ENCODE results near the gene ATOSA. TPM values are rescaled to one million over a fixed set of nuclear protein-coding genes. Genes with fewer than 3 reads are reported as not detected.
A peak's percentile ranks its signal among the peaks of the same experiment; 100 is the strongest.

ATOSA gene
- total RNA-seq, 1 donor = 30.7 TPM

DNA sequence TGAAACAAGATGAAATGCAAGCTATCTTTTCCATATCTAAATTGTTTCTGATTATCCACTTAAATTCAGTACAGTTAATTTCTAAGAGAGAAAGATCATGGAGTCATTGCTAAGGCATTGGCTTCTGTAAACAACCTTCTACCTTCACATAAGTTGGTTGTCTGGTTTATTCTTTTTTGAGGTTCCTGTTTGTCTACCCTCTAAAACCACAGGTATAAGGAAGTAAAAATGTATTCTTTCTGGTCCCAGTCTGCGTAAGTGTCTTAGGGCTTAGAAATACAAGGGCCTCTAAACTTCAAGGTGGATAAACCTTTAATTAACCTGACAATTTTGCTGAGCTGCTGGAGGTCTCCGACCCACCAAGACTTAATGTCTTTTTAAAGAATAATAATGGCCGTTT, 3.6 kb upstream of the ATOSA start:
- peak in 2 of 3 donors; percentile 34 to 63 for DNase-seq (ENCODE audit: low read depth in 2 of 3, low spot score in 2 of 3)

DNA sequence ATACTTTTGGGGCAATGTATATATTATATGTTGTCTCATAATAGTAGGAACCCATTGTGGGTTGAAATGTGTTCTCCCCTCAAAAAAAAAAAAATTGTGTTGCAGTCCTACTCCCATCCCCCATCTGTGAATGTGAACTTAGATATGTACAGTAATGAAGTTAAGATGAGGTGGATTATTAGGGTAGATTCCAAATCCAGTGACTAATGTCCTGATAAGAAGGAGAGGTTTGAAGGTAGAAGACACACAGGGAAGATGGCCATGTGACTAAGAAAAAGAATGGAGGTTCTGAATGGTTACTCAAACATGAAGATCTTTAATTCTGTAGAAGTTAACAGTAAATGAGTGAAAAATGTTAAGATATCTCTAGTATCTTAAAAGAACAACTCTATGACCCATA, 3.0 kb upstream of the ATOSA start:
- no peak for DNase-seq (ENCODE audit: low read depth in 2 of 3, low spot score in 2 of 3)

DNA sequence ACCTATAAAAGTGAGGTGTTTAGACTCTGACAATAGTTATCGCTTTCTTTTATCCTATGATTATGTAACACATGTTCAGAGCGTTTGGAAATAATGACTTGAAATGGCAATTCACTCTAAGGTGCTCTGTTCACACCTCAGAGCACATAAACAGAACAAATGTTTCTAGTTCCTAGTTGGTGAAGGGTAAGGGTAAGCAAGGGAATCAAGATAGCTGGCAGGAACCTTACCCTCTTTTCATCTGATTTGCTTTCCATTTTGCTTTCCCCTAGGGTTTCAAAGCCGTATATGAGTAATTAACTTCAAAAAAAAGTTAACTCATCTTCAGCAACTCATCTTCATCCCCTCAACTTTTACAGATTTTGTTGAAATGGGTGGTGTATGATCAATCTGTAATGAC, 2.3 kb upstream of the ATOSA start:
- DNase-seq (ENCODE audit: low read depth in 2 of 3, low spot score in 2 of 3) = no peak

DNA sequence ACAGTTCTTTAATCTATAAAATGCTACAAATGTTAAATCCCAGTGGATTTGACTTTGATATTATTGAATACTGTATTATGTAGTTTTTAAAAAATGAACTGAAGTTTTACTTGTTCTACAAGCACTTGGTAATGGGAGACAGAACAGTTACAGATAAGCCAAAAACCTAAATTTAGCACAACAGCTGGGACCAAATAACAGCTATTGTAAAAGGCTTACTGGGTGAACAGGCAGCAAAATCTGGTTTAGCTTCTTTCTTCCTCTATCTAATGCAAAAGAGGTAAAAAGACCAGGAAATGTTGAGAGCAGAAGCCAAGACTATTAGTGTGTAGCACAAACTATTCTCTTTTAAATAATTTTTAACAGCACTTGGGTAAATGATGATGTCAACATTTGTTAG, 1.6 kb upstream of the ATOSA start:
- no peak for DNase-seq (ENCODE audit: low read depth in 2 of 3, low spot score in 2 of 3)

DNA sequence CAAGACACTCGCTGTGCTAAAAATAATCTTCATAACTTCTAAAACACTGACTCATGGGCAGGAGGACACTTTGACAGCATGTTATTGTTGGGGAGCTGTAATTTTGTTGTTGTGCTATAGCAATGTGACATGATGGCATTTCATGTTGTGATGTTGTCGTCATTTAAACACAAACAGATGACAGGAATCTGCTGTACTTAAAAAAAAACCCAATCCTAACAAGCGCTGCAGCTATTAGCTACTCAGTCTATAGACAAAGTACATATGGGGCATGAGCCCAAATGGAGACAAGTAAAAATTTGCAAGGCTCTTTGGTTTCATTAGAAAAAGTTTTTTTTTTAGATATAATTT, 828 bp upstream of the ATOSA start:
- DNase-seq (ENCODE audit: low read depth in 2 of 3, low spot score in 2 of 3) = no peak

DNA sequence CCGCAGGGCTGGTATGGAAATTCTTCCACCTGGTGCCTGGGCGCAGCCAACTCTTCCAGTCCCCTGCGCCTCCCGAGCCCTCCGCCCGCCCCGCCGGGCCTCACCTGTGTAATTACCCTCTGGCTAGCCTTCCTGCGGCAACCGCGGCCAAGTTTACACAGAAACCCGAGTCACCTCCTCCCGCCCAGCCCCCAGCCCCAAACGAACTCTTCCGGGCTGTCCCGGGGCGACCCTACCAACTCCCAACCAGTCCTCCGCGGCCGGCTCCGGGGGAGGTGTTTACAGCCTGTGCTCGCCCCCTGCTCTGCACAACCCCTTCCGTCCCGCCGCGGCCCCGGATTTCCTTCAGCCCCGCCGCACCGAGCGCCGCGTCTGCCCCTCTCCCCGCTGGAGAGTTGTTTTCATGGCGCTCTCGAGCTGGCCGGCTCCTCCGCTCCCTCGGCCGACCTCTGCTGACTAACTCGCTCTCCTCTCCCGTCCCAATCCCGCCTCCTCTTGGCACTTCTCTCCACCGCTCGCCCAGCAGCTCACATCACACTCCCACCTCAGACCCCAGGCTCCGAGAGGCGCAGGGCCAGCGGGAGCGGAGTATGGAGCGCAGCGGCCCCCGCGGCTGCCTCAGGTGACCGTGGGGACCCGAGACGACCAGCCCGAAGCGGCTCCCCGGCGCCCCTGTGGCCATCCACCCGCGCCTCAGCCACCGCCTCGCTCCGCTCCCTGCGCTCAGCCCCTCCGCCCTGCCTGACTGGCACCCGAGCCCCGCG, 538 bp downstream of the ATOSA start:
- DNase-seq (ENCODE audit: low read depth in 2 of 3, low spot score in 2 of 3) = peak; percentile 31 to 76 (median 67)

DNA sequence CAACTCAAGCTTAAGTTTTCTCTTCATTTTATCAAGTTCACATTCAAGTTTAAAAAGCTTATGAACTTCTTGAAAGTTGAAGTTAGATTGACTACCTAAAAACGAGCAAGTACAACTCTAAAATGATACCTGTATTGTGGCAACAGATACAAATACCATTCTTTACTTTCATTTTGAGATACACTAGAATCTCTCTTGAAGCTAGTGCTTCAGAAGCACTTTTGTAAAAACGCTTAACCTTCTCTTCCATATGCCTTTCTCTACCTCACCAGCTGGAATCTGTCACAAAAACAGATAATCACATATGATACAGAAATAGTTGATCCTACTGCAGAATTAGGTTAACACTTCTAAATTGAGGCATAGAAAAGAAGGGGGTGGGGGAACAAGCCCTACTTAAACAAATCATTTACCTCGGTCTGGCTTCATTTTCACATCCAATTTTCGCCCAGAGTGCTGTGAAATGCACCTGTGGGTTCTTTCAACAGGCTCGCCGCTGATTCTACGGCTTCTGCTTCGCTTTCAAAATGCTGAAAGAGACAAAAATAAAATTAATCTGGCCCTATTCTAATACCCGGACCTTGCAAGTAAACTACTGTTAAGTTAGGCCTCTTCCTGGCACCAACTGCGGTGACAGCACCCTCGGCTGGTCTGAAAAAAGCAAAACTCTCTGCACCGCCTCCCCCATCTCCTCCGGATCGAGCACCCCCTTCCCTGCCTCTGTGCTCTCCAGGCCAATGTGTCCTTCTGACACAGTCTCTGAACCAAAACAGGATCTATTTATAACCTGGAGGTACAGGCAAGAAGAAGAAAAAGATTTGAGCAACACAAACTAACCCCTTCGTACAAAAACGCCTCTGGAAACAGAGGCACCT, 1.4 kb downstream of the ATOSA start:
- peak; percentile 23 to 64 (median 63) for DNase-seq (ENCODE audit: low read depth in 2 of 3, low spot score in 2 of 3)

DNA sequence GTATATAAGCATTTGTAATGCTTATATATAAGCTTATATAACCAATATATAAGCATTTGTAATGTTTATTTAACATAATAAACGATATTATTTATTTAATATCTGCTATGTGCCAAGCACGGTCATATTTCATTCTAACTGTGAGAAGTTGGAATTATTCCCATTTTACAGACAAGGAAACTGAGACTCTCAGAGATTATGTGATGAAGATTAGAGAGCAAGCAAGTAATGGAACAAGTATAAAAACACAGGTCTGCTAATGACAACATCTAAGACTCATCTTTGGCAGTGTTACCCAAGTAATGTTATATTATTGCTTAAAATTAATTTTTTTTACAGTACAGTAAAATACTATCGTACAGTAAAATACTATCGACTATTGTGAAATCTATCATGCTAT, 4.4 kb downstream of the ATOSA start:
- DNase-seq (ENCODE audit: low read depth in 2 of 3, low spot score in 2 of 3) = no peak

DNA sequence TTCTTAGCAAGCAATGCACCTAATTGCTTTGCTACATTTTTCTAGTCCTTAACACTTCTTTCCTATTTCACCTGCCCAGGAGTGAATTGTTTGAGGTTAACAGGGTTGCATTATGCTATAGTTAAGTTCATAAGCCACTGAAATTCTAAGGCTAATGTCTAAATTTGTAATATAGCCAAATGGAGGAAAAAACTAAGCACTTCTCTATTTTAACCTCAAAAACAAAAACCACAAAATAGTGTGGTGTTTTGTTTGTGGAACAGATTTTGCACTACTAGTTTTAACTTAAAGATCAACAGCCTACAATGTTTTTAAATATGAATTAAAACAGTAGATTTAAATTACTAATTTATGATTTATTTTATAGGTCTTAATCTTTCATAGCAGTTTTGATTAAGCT, 5.5 kb downstream of the ATOSA start:
- DNase-seq (ENCODE audit: low read depth in 2 of 3, low spot score in 2 of 3) = no peak

DNA sequence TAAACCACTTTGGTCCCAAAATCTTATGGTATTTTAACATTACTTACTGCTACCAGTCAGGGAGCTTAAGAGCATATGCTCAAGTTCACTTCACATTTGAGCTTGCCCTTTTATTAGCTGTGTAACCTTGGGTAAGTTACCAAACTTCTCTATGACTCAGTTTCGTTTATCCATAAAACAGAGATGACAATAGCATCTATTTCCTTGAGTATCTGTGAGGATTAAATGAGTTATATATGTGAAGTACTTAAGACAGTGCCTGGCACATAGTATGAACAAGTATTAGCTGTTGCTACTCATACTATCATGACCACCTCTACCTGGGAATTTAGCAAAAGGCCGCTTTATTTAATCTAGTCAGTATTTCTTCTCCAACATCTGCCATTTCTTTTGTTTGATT, 5.9 kb downstream of the ATOSA start:
- no peak for DNase-seq (ENCODE audit: low read depth in 2 of 3, low spot score in 2 of 3)

DNA sequence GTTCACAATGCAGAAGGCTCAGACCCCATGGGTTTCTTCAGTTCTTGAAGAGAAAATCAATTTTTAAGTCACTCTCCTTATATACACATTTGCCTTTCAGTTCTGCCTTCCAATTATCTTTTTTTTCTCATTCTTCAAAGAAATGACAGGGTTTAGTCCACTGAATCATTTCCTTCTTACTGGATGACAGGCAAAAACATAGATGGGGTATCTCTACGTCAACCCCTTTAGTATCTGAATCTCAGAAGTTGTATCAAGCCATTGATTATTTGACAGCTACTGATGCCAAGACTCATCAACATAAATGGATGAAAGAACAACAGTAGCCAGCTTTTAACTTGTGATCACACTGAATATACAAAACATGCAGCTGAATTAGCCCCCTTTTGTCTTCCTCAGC, 6.5 kb downstream of the ATOSA start:
- no peak for DNase-seq (ENCODE audit: low read depth in 2 of 3, low spot score in 2 of 3)

DNA sequence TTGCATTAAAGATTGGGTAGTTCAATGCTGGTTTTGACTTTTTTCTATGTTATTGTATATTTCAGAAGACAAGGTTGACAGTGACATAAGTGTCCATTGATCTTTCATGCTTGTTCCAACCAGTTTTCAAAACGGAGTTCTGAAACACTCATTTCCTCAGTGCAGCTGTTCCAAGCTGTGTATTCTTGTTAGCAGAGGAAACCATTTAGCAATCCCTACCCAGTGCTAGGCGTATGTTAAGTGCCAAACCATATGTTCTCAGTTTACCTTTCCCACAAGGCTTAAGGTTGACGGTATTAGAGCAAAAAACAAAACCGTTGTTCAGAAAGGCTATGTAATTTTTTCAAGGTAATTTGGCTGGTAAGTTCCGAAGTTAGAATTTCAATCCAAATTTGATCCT, 9.1 kb downstream of the ATOSA start:
- DNase-seq (ENCODE audit: low read depth in 2 of 3, low spot score in 2 of 3) = no peak

DNA sequence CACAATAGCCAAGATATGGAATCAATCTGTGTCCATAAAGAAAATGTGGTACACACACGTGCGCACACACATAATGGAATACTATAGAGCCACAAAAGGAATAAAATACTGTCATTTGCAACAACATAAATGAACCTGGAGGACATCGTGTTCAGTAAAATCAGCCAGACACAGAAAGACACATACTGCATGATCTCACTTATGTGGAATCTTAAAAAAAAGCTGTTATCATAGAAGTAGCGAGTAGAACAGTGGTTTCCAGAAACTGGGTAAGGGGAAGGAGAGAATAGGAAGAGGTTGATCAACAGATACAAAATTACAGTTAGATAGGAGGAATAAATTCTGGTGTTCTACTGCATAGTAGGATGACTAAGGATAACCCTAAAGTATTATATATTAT, 11.1 kb downstream of the ATOSA start:
- no peak for DNase-seq (ENCODE audit: low read depth in 2 of 3, low spot score in 2 of 3)

DNA sequence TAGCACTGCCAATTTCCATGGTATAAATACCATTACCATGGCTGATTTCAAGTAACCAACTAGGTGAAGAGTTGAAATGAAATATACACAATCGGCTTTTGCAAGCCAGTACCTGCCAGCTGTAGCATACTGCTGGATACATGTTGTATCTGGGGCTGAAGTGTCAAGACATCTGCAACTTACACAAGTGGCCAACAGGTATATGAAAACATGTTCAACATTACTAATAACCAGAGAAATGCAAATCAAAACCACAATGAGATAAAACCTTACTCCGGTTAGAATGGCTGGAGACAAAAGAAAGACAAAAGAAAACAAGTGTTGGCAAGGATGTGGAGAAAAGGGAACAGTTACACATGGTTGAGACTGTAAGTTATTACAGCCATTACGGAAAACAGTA, 11.6 kb downstream of the ATOSA start:
- no peak for DNase-seq (ENCODE audit: low read depth in 2 of 3, low spot score in 2 of 3)

DNA sequence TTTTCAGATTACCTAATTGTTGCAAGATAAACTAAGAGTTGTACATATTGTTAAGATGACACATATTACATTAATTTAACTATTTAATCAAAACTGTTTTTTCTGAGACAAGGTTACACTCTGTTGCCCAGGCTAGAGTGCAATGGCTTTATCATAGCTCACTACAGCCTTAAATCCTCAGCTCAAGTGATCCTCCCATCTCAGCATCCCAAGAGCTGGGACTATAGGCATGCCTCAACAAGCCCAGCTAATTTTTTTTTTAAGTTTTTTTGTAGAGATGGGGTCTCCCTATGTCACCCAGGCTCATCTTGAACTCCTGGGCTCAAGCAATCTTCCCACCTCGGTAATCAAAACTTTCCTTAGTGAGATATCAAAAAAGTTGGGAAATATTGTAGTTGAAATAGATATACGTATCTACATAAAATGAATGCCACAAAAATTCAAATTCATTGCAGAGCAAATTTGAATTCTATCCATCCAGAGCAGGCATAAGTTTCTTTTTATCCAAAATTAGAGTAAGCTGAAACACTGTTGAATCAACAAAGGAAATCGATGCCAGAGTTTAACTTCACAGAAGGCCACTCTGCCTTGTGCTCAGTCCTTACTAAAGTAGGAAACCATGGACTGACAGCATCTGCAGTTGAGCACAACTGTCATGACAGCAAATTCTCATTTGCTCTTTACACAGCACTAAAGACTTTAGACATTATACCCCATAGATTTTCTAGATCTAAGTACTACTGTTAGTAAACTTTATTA, 15.5 kb downstream of the ATOSA start:
- DNase-seq (ENCODE audit: low read depth in 2 of 3, low spot score in 2 of 3) = no peak

DNA sequence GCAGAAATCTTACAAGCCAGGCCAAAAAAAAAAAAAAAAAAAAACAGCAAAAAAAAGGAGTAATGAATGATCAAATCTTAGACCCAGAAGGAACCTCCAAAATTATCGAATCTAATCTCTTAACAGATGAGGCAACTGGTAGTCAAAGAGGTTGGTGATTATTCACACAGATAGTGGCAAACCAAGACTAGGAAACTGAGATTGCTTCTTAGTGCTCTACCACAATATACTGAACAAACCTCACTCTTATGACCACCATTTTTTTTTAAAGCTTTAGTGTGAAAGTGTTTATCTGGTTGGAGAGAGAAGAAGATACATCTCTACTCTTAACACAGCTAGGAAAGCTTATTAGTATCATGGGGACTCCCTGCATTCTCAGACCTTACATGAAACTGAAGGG, 17.3 kb downstream of the ATOSA start:
- no peak for DNase-seq (ENCODE audit: low read depth in 2 of 3, low spot score in 2 of 3)

DNA sequence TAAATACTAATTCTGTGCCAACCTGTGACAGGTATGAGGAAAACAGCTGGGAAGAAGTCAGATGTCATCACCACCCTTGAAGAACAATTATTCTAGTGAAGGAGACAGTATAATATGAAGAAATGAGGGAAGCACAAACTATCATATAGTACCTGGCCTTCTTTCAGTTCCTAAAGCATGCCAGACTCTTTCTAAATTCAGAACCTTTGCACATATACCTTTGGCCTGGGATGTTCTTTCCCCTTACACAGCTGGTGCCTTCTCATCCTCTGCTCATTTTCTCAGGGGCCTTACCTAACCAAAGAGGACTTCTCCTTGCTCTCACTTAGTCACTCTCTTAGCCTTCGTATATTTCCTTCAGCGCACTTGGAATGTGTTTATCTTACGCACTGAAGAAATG, 19.0 kb downstream of the ATOSA start:
- DNase-seq (ENCODE audit: low read depth in 2 of 3, low spot score in 2 of 3) = no peak

DNA sequence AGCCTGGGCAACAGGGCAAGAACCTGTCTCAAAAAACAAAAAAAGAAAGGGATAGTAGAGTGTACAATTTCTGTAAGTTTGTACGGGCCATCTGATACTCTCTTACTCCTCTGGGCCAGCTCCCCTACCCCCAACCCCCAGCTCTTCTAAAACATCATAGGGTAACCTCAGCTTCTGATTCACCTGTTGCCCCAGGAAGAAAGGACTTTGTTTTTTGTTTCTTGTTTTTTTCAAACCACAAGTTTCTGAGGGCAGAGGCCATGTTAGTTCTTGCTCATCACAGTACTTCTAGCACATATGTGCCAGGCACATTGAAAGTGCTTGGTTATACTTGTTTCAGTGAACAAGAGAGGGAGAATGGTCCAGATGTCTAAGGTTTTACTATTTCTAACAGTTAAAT, 20.2 kb downstream of the ATOSA start:
- no peak for DNase-seq (ENCODE audit: low read depth in 2 of 3, low spot score in 2 of 3)

DNA sequence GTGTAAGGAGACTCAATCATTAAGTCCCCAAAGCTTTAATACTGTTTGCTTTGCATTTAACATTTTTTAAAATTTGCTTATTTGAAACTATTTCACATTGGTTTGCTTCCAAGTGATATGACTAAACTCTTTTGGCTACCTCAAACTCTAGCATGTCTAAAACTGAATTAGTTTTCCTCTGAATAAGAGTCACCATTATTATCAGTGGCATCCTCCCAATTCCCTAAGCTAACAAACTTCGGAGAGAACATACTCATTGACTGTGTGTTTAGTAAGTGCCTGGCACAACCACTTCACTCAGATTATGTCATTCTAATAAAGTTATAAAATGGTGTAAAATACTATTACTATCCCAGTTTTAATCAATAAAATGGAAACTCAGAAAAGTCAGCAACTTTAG, 21.9 kb downstream of the ATOSA start:
- DNase-seq (ENCODE audit: low read depth in 2 of 3, low spot score in 2 of 3) = no peak

DNA sequence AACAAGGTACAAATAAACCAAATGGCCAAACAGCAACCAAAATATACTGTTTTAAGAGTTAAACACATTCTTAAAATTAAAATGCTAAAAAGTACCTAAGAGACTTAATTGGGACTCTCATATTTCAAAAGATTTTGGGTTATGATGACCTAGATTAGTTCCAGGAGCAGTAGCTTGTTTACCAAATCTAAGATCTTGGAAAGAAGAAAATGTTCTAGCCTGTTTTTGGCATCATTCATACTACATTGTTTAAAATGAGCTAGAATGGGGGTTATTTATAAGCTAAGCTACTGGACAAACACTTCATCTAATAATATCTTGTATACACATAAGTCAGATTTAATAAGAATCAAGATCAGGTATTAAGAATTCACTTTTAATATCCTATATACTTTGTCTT, 22.8 kb downstream of the ATOSA start:
- DNase-seq (ENCODE audit: low read depth in 2 of 3, low spot score in 2 of 3) = no peak

DNA sequence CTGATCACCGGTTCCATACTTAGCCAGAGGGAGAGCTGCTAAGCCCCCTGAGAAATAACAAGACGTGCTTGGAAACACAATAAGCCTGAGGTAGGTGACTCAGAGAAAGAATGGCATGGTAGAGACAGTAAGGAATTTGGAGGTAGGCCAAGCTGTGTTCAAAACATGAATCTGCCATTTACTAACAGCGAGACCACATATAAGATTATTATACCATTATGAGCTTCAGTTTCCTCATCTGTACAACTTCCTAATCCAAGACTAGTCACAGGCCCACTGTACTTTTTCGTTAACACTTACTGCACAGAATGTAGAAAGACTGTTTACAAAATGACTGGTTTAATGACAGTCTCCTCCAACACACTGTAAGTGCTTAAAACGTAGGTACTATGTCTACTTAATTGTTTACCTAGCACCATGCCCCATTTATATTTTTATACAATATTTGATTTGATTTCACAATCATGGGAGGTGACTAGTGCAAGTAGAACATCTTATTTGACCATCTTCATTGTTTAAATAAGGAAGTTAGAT, 25.7 kb downstream of the ATOSA start:
- DNase-seq (ENCODE audit: low read depth in 2 of 3, low spot score in 2 of 3) = no peak
